NCI-H1694 treated with DMSO at 0.1 percent for 48 hours (cell line): ENCODE measurements around the gene ZC3H15.

ENCODE experiments used
- DNase-seq: peaks from one replicate; lab custom pipeline; 2025; lab: John Stamatoyannopoulos, UW

Gene ZC3H15

DNA sequence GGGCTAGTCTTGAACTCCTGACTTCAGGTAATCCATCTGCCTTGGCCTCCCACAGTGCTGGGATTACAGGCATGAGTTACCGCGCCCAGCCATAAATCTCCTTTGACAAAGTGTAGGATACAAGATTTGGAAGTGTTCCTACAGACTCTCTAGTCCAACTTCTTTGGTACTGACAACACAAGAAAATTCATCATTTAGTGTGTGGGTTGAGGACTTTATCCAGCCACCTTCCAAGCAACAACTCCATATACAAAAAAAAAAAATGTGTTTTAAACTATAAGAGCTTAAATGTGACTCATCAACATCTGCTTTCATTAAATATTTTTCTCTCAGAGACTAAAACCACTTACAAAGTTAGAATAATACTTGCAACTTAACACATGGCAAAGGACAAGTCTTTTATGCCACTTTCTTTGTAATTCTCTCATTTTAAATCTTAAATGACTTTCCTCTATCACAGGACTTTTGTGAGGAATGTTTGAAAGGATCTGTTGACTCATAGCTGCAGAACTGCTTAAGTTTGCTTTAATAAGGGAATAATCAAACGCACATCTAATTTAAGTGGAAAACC lies 57.6 kb downstream of the ZC3H15 start:
- DNase-seq: no peak

DNA sequence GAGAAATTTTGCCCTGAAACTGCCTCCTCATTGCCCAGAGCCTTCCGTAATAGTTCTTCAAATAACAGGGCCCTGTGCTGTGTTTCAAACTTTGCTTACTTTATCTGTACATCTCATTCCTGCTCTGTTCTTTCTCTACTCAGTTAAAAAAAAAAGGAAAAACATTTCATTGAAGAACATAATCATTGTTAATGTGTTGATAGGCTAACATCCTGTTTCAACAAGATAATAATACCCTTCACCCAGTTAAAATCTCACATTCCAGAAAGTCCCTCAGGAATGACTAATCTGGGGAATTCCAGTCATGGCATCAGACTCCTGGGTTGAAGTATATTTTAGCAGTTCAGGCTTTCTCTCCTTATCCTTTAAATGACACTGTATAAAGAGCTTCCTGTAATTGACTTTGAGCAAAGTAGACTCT lies 58.2 kb downstream of the ZC3H15 start:
- DNase-seq: no peak

DNA sequence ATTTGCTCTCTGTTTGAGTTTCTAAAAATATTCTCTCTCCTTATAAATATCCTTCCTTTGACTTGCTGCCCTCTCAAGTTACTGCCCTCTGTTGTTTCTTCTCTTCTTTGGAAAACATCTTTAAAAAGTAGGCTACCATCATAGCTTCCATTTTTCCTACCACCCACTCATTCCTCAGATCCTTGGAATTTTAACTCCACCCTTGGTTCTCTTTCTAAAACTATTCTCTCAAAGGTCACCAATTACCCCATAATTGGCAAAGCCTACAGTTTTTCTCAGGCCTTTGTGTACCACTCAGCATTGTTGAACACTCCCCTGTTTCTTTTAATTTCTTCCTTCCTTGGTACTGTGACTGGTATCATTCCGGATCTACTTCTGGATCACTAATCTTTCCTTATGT lies 60.8 kb downstream of the ZC3H15 start:
- no peak for DNase-seq

GRCh38 chr2:186551323-186552050 lies 65.4 kb downstream of the ZC3H15 start:
- DNase-seq: no peak

DNA sequence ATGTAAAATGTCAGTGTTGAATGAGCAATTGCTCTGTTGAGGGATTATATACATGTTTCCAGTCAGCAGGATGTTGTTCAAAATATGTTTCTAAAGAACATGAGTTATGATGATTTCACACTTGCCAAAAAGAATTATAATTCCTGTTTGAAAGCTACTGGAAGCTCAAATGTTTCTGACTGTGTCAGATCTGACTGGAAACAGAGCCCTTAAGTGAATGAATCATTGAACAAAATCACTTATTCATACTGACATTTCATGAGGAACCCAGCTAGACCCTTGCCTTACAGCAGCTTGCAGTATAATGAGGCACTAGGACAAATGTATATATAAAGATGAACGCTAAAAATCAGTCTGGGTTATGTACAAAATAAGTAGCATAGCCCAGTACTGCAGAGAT lies 68.4 kb downstream of the ZC3H15 start:
- no peak for DNase-seq

GRCh38 chr2:186554850-186555671 lies 69.0 kb downstream of the ZC3H15 start:
- no peak for DNase-seq

DNA sequence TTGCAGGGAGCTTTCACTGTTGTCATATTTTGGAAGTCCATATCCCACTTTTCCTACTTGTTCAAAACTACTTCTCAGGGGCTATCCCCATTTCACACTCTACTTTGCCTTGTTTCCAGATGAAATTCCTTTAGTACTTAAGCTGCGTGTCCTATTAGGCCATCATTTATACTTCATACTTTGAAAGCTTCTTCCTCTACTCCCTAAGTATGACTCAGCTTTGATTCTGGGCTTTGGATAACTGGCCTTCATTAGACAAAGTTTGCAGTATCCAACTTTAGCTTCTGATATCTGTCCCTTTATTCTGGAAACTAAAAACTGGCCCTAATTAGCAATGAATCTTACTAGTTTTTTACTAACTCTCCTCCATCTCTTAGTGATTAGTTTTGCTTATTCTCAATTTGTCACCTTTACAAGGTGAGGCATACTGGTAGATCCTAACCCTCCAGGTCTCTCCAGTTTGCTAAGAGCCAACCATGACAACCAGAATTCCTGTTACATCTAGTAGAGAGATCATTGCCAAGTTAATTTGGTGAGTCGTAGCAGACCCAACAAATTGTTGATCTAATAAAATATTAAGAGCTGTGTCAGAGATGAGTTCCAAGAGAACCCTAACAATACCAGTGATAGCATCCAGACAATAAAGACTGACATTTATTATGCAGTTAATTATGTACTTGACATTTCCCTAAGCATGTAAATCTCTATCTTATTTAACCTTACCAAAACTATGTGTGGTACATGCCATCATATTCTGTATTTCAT lies 72.6 kb downstream of the ZC3H15 start:
- no peak for DNase-seq
